HG02884 (cell line): ENCODE measurements around the gene SGK1.
"Not testable (repeated sequence)": the region's sequence is repeated elsewhere in the genome, so short reads cannot be mapped to it uniquely, and the experiment has no call there.

Experiments used
- ATAC-seq: cut with Tn5 transposase; IDR thresholded peaks from one replicate; pipeline ENCODE4 v1.9.1; 2021; ENCODE audit warnings: mild to moderate bottlenecking, moderate library complexity; ENCODE audit not compliant: unreplicated experiment

The SGK1 gene

DNA sequence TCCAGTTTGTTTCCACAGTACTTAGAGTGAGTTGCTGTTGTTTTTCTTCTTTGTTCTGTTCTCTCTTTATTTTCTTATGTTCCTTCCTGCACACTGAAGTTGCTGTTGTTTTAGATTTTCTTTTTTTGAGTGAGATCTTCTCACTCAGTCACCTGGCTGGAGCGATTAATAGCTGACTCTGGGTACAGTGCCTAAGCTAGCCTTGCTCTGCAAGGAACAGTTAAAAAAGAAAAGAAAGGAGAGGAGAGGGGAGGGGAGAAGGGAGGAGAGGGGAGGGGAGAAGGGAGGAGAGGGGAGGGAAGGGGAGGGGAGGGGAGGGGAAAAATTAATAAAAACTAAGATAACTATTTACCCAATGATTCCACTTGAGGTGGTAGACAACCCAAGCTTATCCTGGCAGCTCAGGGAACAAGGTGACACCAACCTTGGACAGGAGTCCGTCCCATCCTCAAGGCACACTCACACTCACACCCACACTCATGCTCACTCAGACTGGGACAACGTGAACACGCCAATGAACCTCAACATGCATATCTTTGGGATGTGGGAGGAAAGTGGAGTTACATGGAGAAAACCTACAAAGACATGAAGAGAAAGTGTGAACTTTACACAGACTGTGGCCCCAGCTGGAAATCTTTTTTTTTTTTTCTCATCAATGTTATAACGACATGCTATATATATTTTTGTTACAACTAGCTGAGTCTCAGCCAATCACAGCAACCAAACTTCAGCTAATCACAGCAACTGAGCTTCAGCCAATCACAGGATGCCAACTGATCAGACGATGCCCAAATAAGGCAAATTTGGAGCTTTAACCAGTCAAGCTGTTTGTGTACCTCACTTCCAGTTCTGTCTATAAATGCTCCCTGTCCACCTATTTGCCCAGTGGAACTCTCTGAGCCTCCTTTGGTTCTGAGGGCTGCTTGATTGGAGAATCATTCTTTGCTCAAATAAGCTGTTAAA, 124.1 kb downstream of the SGK1 start:
- no peak for ATAC-seq

- ATAC-seq = not testable (repeated sequence)
Observed at GRCh38 chr6:134192609-134193008, 125.3 kb downstream of the SGK1 start.

DNA sequence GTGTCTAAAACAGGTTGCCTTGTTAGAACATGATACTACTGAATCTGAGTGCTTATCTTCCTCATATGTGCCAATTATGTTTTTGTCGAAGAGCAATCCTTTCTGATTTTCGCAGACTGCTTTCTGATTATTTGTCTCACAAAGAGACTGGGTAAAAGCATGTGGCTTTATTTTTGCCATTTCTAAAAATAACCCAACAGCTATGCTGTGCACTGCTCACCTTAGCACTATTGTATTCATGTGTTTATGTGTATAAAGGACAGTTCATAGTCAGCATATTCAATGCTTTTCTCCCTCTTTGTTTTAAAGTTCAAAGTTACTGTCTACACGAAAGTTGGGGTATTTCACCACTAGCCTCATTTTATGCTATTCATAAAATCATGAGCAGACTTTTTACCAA, 127.0 kb downstream of the SGK1 start:
- ATAC-seq = no peak

DNA sequence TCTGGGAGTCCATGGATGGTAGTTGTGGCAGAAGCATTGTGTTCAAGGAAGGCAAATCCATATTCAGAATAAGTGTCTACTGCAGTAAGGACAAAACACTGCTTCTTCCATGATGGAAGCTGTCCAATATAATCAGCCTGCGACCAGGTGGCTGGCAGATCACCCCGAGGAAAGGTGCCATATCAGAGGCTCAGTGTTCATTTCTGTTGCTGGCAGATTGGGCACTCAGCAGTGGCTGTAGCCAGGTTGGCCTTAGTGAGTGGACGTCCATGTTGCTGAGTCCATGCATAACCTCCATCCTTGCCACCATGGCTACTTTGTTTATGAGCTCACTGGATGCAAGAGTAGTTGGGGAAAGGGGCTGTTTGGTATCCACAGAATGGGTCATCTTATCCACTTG, 130.2 kb downstream of the SGK1 start:
- ATAC-seq = no peak

- ATAC-seq = no peak
Observed at GRCh38 chr6:134187154-134187553, 130.8 kb downstream of the SGK1 start.

DNA sequence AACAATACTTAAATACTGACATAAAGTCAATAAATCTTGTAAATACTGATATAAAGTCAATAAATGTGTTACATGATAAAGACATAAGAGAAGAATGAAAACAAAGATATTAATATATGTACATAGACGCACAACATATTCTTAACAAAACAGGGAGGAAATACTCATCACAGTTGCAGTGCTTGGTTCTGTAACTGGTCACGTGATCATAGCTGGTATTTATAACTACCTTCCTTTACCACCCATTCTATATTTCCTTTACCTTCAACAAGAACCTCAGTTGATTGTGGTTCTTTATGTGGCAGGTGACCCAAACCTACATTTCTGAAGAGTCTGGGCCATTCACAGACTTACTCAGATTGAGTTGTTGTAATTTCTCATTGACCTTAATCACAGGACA, 131.6 kb downstream of the SGK1 start:
- no peak for ATAC-seq

DNA sequence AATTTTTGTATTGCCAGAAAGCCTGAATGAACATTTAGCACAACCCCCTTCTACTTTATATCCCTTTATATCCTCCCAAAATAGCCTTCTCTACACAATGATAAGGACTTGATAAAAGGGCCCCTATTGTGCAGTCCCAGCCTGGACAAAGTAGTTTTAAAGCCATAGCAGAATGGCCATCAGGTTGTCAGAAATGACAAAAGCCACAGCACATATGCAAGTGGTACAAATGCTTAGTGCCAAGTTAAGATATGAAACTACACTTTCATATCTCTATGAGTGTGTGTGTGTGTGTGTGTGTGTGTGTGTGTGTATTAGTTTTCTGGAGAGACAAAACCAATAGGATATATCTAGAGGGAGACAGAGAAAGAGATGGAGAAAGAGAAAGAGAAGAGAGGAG, 132.6 kb downstream of the SGK1 start:
- no peak for ATAC-seq

DNA sequence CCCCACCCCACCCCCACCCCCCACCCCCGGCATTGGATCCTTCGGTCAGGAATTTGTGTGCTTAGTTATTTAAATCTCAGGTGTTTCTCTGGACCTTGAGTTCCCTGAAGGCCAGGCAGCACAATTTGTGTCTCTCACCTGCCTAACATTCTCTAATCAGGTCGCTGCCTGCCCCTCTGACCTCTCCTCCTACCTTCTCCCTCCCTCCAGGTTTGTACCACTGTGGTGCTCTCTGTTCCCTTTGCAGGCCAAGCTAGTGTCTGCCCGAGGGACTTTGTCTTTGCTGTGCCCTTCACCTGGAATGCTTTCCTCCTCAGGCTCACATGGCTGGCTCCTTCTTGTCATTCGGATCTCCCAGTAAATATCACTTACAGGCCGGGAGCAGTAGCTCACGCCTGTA, 134.1 kb downstream of the SGK1 start:
- no peak for ATAC-seq

DNA sequence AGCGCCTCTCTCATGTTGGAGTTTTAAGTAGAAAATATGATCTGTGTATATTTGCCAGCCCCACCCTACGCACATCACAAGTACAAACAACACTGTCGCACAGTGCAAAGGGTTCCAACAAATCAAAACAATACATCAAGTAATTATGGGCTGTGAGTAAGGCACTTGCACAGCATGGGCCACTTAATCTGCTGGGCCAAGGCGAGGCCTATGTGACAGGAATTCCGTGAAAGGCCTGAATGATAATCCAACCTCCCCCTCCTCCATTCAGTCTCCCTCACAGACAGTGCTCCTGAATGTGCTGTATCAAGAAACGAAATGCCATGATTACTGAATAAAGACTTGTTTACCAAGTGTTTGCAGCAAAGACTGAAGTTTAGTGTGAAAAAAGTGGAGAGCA, 135.4 kb downstream of the SGK1 start:
- ATAC-seq = no peak

GRCh38 chr6:134181726-134182125, 136.2 kb downstream of the SGK1 start:
- ATAC-seq = not testable (repeated sequence)

- ATAC-seq = not testable (repeated sequence)
Observed at GRCh38 chr6:134181251-134181650, 136.7 kb downstream of the SGK1 start.

- not testable (repeated sequence) for ATAC-seq
Observed at GRCh38 chr6:134180540-134180939, 137.4 kb downstream of the SGK1 start.

DNA sequence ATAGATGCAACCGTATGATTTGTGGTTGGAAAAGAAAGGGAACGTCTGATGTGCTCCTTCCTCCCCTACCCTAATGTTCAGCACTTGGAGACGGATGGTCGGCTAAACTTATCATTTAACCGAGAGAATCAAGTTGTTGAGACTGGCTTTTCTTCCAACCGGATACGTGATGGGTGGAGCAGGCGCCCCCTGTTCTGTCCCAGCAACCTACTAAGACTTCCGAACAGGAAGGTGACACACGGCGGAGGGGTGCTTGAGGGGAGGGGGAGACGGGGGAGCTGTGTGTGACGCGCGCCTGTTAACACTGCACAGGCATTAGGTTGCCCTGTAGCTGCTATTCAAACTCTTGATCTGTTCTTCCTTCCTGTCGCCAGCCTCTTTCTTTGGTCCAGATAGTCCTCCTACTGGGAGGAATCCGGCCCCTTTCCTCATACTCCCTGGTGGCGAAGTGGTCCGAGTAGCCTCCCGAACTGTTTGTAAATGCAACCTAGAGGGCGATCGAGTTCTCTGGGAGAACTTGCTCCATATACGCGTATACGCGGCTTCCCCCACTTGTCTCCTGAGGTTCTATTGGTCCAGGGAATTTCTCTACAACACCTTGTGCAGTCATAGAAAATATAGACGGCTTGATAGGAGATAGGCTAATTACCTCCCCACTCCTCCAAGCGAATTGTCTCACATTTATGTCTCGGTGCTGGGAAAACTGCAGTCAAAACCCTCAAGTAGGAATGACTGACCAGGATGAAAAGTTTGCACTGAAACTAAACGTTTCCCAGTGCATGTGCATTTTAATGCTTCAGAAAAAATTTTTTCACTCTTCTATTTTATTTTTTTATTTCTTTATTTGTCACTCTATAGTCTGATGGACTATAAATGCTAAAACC, 139.5 kb downstream of the SGK1 start:
- no peak for ATAC-seq

DNA sequence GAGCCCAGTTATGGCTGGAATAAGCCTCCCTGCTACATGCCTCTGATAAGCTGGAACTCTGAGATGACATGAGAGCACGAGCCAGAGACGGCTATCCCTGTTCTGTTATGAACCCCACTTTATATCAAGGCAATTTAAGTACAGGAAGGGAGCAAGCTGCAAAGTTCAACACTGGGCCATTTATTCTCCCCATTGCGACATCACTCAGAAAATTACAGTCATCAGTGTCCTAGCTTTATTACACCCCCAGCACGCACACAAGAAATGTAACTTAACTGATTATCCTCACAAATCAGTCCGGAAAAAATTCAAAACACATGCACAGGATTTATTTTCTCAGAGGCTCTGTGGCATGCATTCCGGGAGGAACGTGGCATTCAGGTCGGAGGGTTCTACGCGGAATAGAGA, 140.2 kb downstream of the SGK1 start:
- ATAC-seq = no peak

- ATAC-seq = no peak
Observed at GRCh38 chr6:134177236-134177635, 140.7 kb downstream of the SGK1 start.

DNA sequence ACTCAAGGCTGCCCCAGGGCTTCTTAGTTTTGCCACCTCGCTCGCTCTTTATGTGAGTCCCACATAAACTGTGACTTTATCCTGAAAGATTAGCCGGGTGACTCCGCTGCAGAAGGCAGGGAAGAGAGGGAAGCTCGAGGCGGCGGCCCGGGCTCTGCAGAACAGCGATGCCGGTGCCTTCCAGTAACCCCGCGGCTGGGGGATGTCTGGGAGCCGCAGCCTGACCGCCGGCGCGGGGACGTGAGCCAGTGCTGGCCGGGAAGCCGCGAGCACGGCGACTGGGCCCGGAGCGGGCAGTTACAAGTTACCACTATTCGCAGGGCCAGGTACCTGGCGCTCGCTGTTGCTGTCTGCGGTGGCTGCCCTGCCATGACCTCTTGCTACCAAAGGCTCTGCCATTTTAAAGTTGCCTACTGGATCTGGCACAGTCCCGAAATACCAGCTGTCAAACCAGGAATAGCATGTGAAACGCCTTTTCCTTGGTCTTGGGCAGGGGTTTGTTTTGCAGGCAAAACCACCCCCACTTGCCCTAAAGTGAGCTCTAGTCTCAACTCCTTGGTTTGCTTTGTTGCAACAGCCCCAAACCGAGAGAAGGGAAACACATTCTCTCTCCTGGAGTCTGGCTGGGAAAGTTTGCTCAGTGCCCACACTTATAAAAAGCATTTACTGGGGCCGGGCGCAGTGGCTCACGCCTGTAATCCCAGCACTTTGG, 141.5 kb downstream of the SGK1 start:
- no peak for ATAC-seq

- ATAC-seq = no peak
Observed at GRCh38 chr6:134175532-134176263, 142.2 kb downstream of the SGK1 start.

- peak; percentile 65 for ATAC-seq
Observed at GRCh38 chr6:134174672-134175531, 143.0 kb downstream of the SGK1 start.

GRCh38 chr6:134173936-134174671, 143.8 kb downstream of the SGK1 start:
- no peak for ATAC-seq
